Cardiac muscle cell (in vitro differentiated cells and primary cell): ENCODE measurements around the gene LRRC59. TPM values are rescaled to one million over a fixed set of nuclear protein-coding genes. Genes with fewer than 3 reads are reported as not detected.

Source experiments
- DNase-seq, 2 donors: peaks; one replicate each; pipeline versions ENCODE4 v3.0.0 to v3.0.0-alpha.2; 2010 to 2017; ENCODE audit warnings: low read depth in 1 of 2, low spot score in 1 of 2
- H3K27ac ChIP-seq: fragments of 200-600 bp; sonication (generic); 2 replicates; pipeline ENCODE4 v1.5.1; 2016
- H3K27me3 ChIP-seq: fragments of 200-600 bp; sonication (generic); 2 replicates; pipeline ENCODE4 v1.6.0; 2016; ENCODE audit warnings: control low read depth
- H3K36me3 ChIP-seq: fragments of 200-600 bp; sonication (generic); 2 replicates; pipeline ENCODE4 v1.5.1; 2016; ENCODE audit warnings: control low read depth
- H3K4me1 ChIP-seq: fragments of 200-600 bp; sonication (generic); 2 replicates; pipeline ENCODE4 v1.8.1; 2017; ENCODE audit warnings: low read depth, mild to moderate bottlenecking, mixed run types
- H3K4me3 ChIP-seq: fragments of 200-600 bp; sonication (generic); 2 replicates; pipeline ENCODE4 v1.5.1; 2016; ENCODE audit warnings: mild to moderate bottlenecking
- H3K9me3 ChIP-seq: fragments of 200-600 bp; sonication (generic); 2 replicates; pipeline ENCODE4 v1.5.1; 2017; ENCODE audit warnings: low read depth, mild to moderate bottlenecking, control low read depth
- CTCF ChIP-seq: IDR thresholded peaks from 2 replicates; pipeline ENCODE4 v1.5.1; 2012; ENCODE audit warnings: low read depth, mild to moderate bottlenecking, low read length
- polyA plus RNA-seq: library from polyadenylated mRNA; unstranded; fragments of >200 nt; fragmentation: Nextera tagmentation; extraction: Ambion mirVana; gene quantifications from 2 replicates; pipeline ENCODE4 v1.2.1, GENCODE V29; 2016
- total RNA-seq: library from RNA; depleted of rRNA; stranded (reverse); fragments of >200 nt; gene quantifications from 2 replicates; pipeline ENCODE4 v1.2.3, GENCODE V29; 2016

LRRC59 gene
- total and polyA plus RNA-seq, 2 experiments from 2014 or later = 58.9 to 60.3 TPM

- no peak overlapping the region for H3K4me3 ChIP-seq
- no peaks in the 10 kb centered on the region for H3K9me3 ChIP-seq
- H3K27me3 ChIP-seq = no peaks in the 10 kb centered on the region
- TF ChIP-seq CTCF = no peak
- no peaks in the 10 kb centered on the region for H3K36me3 ChIP-seq
- no peak for DNase-seq
- no peaks in the 10 kb centered on the region for H3K4me1 ChIP-seq
- H3K27ac ChIP-seq = no peak overlapping the region
Measured at GRCh38 chr17:50375858-50376538, 21.3 kb downstream of the LRRC59 start.

GRCh38 chr17:50373705-50374104 is 23.6 kb downstream of the LRRC59 start:
- H3K27me3 ChIP-seq = no peaks in the 10 kb centered on the region
- no peak for DNase-seq

GRCh38 chr17:50372758-50373556 is 24.4 kb downstream of the LRRC59 start, which contains the start of the genes EME1 and MRPL27:
TSS of gene EME1 (plus strand) at chr17:50373229. CDS start at chr17:50375209, 1,980 bp downstream.
TSS of gene MRPL27 (minus strand) at chr17:50373184. CDS start at chr17:50373170, 14 bp downstream.
- H3K27ac ChIP-seq = peak within 1 kb of the TSS; percentile 86
- H3K27me3 ChIP-seq = no peaks in the 10 kb centered on the region
- H3K36me3 ChIP-seq = peaks cover 18% of the 10 kb centered on the region
- DNase-seq = peak; percentile 83 to 90
- no peaks in the 10 kb centered on the region for H3K9me3 ChIP-seq
- no peak for TF ChIP-seq CTCF
- H3K4me1 ChIP-seq = no peaks in the 10 kb centered on the region
- peak within 1 kb of the TSS; percentile 61 for H3K4me3 ChIP-seq

More at GRCh38 chr17:50373705-50374104, 23.6 kb downstream of the LRRC59 start:
- TF ChIP-seq CTCF = no peak
- H3K36me3 ChIP-seq = peaks cover 12% of the 10 kb centered on the region
- H3K4me1 ChIP-seq = no peaks in the 10 kb centered on the region
- peak overlapping the region; percentile 61 for H3K4me3 ChIP-seq
- H3K27ac ChIP-seq = no peak overlapping the region
- no peaks in the 10 kb centered on the region for H3K9me3 ChIP-seq

GRCh38 chr17:50372222-50372757 is 25.0 kb downstream of the LRRC59 start:
- TF ChIP-seq CTCF = no peak
- no peaks in the 10 kb centered on the region for H3K4me1 ChIP-seq
- H3K27ac ChIP-seq = peak overlapping the region; percentile 86
- no peaks in the 10 kb centered on the region for H3K9me3 ChIP-seq
- no peaks in the 10 kb centered on the region for H3K27me3 ChIP-seq
- no peak for DNase-seq
- H3K4me3 ChIP-seq = peak overlapping the region; percentile 61
- H3K36me3 ChIP-seq = peaks cover 21% of the 10 kb centered on the region

GRCh38 chr17:50371526-50371925 is 25.8 kb downstream of the LRRC59 start:
- Histone ChIP-seq H3K9me3 (no peaks in the 10 kb centered on the region), H3K36me3 (peaks cover 21% of the 10 kb centered on the region), H3K27ac (no peak overlapping the region), H3K4me1 (no peaks in the 10 kb centered on the region), H3K4me3 (no peak overlapping the region), H3K27me3 (no peaks in the 10 kb centered on the region)
- no peak for TF ChIP-seq CTCF
- no peak for DNase-seq
